NCI-H446 (cell line): ENCODE measurements around the gene INSM2.

Experiments used
- DNase-seq, 2 experiments: peaks; one replicate each; lab custom pipeline; 2025; lab: John Stamatoyannopoulos, UW

The INSM2 gene

DNA sequence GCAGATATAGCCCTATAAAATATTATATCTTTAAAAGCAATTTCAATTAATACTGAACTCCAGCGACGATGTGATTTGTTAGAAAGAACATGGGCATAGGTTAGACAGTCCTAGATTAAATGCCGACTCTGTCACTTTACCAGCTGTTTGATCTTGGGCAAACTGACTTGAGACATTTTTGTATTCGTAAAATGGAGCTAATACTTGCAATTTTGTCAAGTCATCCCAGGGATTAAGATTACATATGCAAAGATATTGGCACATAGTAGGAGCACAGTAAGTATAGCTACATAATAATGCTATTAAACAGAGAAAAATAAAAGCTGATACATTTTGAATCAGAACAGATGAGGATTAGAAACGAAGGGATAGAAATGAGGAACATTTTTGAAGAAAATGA, 9.0 kb downstream of the INSM2 start:
- DNase-seq, result no peak

DNA sequence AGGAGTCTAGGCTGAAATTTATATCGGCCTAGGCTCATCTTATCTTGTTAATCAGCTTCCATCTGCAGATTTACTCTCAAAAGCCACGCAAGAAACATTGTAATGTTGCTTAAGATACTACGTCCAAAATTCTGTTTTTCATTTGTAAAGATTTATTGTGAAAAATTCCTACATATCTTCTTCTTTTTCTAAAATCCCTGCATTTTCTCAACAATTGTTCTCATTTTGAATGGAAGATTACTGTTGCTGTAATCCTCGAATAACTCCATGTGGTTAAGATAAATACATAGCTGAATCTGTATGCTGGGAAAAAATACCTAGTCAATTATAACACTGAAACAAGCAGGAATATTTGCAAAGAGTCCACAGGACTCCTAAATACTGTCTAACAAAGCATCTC, 15.6 kb downstream of the INSM2 start:
- no peak for DNase-seq

- no peak for DNase-seq
Observed at GRCh38 chr14:35551081-35551480, 17.1 kb downstream of the INSM2 start.

GRCh38 chr14:35553808-35554207, 19.8 kb downstream of the INSM2 start:
- DNase-seq, result no peak

GRCh38 chr14:35556548-35556947, 22.6 kb downstream of the INSM2 start:
- no peak for DNase-seq

DNA sequence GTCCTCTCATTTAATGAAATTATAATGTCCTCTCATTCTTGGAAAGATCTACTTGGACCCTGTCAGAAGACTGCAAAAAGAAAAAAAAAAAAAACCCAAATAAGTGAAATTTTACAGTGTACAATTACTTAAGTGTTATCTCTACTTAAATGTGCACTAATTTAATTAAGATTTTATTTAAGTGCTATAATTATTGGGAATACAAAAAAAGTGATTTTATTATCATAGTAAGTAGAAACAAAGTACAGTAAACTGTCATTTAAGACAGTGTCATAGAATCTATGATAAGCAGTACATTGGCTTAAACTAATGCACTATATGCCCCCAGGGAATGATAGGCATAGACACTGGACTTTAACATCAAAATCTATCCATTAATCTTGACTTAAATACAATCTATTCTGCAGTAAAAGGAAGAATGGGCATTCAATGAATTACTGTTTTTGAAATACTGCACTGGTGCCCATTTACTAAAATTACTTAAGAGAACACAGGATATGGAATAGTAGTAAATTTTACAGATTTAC, 23.3 kb downstream of the INSM2 start:
- DNase-seq, result no peak

DNA sequence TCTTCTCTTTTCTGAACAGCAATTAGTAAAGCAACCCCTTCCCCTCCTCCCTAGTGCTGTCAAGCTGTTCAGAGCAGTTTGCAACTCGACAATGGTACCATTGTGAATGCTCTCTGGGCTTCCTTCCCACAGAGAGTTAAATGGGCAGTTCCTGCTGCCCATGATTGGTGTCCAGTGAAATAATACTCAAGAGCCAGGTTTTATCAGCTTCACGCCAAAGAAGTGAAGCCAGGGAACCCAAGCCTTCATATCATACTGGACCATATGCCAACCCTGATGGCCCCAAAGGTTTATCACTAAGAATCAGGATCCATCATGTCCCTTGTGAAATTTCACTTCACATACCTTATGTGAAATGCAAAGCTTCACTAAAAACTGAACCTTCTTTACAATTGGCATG, 24.7 kb downstream of the INSM2 start:
- peak; percentile 23 to 61 for DNase-seq

DNA sequence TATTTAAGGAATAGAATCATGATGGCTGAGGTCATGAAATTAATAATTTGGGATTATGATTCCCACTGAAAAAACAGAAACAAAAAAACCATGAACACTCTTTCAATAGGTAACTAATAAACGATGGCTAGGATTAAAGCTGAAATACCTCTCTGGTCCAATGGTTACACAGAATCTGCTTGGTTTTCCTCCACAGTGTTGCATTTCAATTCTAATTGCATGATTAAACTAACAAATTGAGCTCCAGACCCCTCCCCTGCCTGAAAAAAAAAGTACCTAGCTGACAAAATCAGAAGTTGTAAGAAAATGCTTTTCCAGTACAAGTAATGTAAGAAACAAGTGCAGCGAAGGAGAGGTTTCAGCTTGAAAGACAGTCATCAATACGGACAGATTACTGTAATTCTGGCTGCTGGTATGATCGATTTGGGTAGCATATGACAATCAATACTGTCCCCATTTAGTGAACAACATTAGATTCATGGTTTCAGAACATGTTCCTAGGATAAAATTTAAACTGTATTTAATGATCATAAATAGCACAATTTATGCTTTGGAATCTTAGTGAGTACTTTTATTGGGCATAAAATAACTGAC, 32.0 kb downstream of the INSM2 start:
- DNase-seq, result no peak

DNA sequence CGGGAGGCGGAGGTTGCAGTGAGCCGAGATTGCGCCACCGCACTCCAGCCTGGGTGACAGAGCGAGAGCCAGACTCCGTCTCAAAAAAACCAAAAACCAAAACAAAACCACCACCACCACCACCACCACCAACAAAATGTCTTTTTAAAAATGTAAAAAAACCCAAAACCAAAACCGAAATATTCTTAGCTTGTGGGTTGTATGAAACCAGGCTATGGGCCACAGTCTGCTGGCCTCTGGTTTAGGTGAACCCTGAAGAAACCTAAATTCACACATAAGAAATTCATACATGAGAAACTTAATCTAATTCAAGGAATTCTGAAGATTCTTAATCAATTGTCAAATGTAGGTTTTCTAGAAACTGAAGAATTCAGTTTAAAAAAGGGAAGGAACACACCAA, 37.6 kb downstream of the INSM2 start:
- DNase-seq, result no peak

- DNase-seq, result peak in 1 of 2 experiments; percentile 11
Observed at GRCh38 chr14:35573911-35574310, 39.9 kb downstream of the INSM2 start.

DNA sequence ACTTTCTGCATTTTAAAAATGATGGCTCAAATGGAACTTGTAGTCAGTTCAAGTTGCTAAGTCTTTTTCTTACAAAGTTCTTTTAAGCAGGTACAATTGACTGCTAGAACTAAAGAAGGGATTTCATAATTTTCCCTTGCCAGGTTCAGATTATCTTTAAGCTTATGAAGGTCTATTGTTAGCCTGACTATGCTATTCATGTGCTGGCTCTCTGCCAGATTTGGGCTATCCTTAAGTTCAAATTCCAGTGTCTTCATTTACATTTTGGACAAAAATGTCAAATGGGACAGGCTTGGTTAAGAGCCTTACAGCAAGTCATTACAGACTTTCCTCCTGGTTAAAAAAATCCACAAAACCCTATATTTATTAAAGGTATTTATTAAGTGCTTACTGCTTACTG, 42.3 kb downstream of the INSM2 start:
- no peak for DNase-seq

GRCh38 chr14:35576856-35577255, 42.9 kb downstream of the INSM2 start:
- no peak for DNase-seq

DNA sequence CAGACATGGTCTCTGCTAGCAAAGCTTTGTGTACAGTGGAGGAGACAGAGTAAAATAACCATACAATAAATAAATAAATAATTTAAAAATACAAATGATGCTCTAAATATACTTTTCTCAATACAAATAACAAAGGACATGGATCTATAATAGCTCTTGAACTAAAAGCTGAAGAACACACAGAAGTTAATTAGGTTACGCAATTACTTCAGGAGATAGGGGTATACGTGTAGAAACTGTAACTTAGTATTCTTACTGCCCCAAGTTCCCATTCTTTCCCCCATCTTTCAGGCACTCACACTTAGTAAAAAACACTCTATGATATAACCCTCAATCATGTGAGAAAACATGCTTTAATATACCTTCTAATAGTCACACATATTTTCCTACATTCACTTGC, 44.2 kb downstream of the INSM2 start:
- no peak for DNase-seq

- no peak for DNase-seq
Observed at GRCh38 chr14:35578639-35579038, 44.7 kb downstream of the INSM2 start.
